ENCODE results near the gene ATP6V1A.
A peak's percentile ranks its signal among the peaks of the same experiment; 100 is the strongest.

ATP6V1A gene

GRCh38 chr3:113721636-113722035 lies 25.2 kb upstream of the ATP6V1A start:
- Histone ChIP-seq H3K4me1 (ENCODE audit: control insufficient read depth, insufficient read depth, low read length) (peaks cover 45% of the 10 kb centered on the region), H3K4me3 (ENCODE audit: low read length) (no peak overlapping the region), H3K27me3 (replicated peaks; ENCODE audit: control insufficient read depth, insufficient read depth, low read length) (no peaks in the 10 kb centered on the region), H3K36me3 (ENCODE audit: control insufficient read depth, insufficient read depth, low read length, severe bottlenecking) (peaks cover 51% of the 10 kb centered on the region), H3K9ac (ENCODE audit: low read length) (no peak overlapping the region), H3K9me3 (ENCODE audit: control insufficient read depth, low read length) (no peaks in the 10 kb centered on the region)
- DNase-seq (ENCODE audit: low read depth) = no peak

GRCh38 chr3:113728661-113729060 lies 18.2 kb upstream of the ATP6V1A start:
- H3K36me3 ChIP-seq (ENCODE audit: control insufficient read depth, insufficient read depth, low read length, severe bottlenecking) = peaks cover 17% of the 10 kb centered on the region
- peaks cover 7% of the 10 kb centered on the region for H3K4me1 ChIP-seq (ENCODE audit: control insufficient read depth, insufficient read depth, low read length)
- no peak for DNase-seq (ENCODE audit: low read depth)
- no peaks in the 10 kb centered on the region for H3K27me3 ChIP-seq (replicated peaks; ENCODE audit: control insufficient read depth, insufficient read depth, low read length)
- no peak overlapping the region for H3K9ac ChIP-seq (ENCODE audit: low read length)
- no peaks in the 10 kb centered on the region for H3K9me3 ChIP-seq (ENCODE audit: control insufficient read depth, low read length)
- no peak overlapping the region for H3K4me3 ChIP-seq (ENCODE audit: low read length)

- H3K4me3 ChIP-seq (ENCODE audit: low read length) = no peak overlapping the region
- H3K36me3 ChIP-seq (ENCODE audit: control insufficient read depth, insufficient read depth, low read length, severe bottlenecking) = peaks cover 17% of the 10 kb centered on the region
- no peak for DNase-seq (ENCODE audit: low read depth)
- H3K27me3 ChIP-seq (replicated peaks; ENCODE audit: control insufficient read depth, insufficient read depth, low read length) = no peaks in the 10 kb centered on the region
- peaks cover 17% of the 10 kb centered on the region for H3K4me1 ChIP-seq (ENCODE audit: control insufficient read depth, insufficient read depth, low read length)
- H3K9me3 ChIP-seq (ENCODE audit: control insufficient read depth, low read length) = no peaks in the 10 kb centered on the region
- H3K9ac ChIP-seq (ENCODE audit: low read length) = no peak overlapping the region
Measured at GRCh38 chr3:113730550-113730949, 16.3 kb upstream of the ATP6V1A start.

GRCh38 chr3:113731694-113732093 lies 15.1 kb upstream of the ATP6V1A start:
- no peak for DNase-seq (ENCODE audit: low read depth)
- no peak overlapping the region for H3K9ac ChIP-seq (ENCODE audit: low read length)
- H3K9me3 ChIP-seq (ENCODE audit: control insufficient read depth, low read length) = no peaks in the 10 kb centered on the region
- H3K4me1 ChIP-seq (ENCODE audit: control insufficient read depth, insufficient read depth, low read length) = peaks cover 27% of the 10 kb centered on the region
- no peak overlapping the region for H3K4me3 ChIP-seq (ENCODE audit: low read length)
- H3K27me3 ChIP-seq (replicated peaks; ENCODE audit: control insufficient read depth, insufficient read depth, low read length) = no peaks in the 10 kb centered on the region
- peaks cover 17% of the 10 kb centered on the region for H3K36me3 ChIP-seq (ENCODE audit: control insufficient read depth, insufficient read depth, low read length, severe bottlenecking)

GRCh38 chr3:113736548-113737089 lies 10.2 kb upstream of the ATP6V1A start:
- H3K36me3 ChIP-seq (ENCODE audit: control insufficient read depth, insufficient read depth, low read length, severe bottlenecking) = peaks cover 11% of the 10 kb centered on the region
- H3K9me3 ChIP-seq (ENCODE audit: control insufficient read depth, low read length) = no peaks in the 10 kb centered on the region
- DNase-seq (ENCODE audit: low read depth) = peak; percentile 91
- H3K4me3 ChIP-seq (ENCODE audit: low read length) = peak overlapping the region; percentile 14
- peaks cover 56% of the 10 kb centered on the region for H3K4me1 ChIP-seq (ENCODE audit: control insufficient read depth, insufficient read depth, low read length)
- no peaks in the 10 kb centered on the region for H3K27me3 ChIP-seq (replicated peaks; ENCODE audit: control insufficient read depth, insufficient read depth, low read length)
- H3K9ac ChIP-seq (ENCODE audit: low read length) = peak overlapping the region; percentile 35

- DNase-seq (ENCODE audit: low read depth) = no peak
- Histone ChIP-seq H3K27me3 (replicated peaks; ENCODE audit: control insufficient read depth, insufficient read depth, low read length) (no peaks in the 10 kb centered on the region), H3K4me3 (ENCODE audit: low read length) (no peak overlapping the region), H3K36me3 (ENCODE audit: control insufficient read depth, insufficient read depth, low read length, severe bottlenecking) (peaks cover 8% of the 10 kb centered on the region), H3K9me3 (ENCODE audit: control insufficient read depth, low read length) (no peaks in the 10 kb centered on the region), H3K4me1 (ENCODE audit: control insufficient read depth, insufficient read depth, low read length) (peaks cover 58% of the 10 kb centered on the region), H3K9ac (ENCODE audit: low read length) (no peak overlapping the region)
Measured at GRCh38 chr3:113741086-113741485, 5.7 kb upstream of the ATP6V1A start.

- peak; percentile 32 for DNase-seq (ENCODE audit: low read depth)
- H3K9me3 ChIP-seq (ENCODE audit: control insufficient read depth, low read length) = no peaks in the 10 kb centered on the region
Measured at GRCh38 chr3:113741620-113742019, 5.2 kb upstream of the ATP6V1A start.

GRCh38 chr3:113743006-113743630 lies 3.7 kb upstream of the ATP6V1A start:
- no peak for DNase-seq (ENCODE audit: low read depth)
- no peaks in the 10 kb centered on the region for H3K27me3 ChIP-seq (replicated peaks; ENCODE audit: control insufficient read depth, insufficient read depth, low read length)
- peak overlapping the region; percentile 92 for H3K4me3 ChIP-seq (ENCODE audit: low read length)
- H3K9ac ChIP-seq (ENCODE audit: low read length) = peak overlapping the region; percentile 94
- peaks cover 43% of the 10 kb centered on the region for H3K4me1 ChIP-seq (ENCODE audit: control insufficient read depth, insufficient read depth, low read length)
- H3K9me3 ChIP-seq (ENCODE audit: control insufficient read depth, low read length) = no peaks in the 10 kb centered on the region
- peaks cover 8% of the 10 kb centered on the region for H3K36me3 ChIP-seq (ENCODE audit: control insufficient read depth, insufficient read depth, low read length, severe bottlenecking)

More at GRCh38 chr3:113741620-113742019, 5.2 kb upstream of the ATP6V1A start:
- Histone ChIP-seq H3K9ac (ENCODE audit: low read length) (no peak overlapping the region), H3K36me3 (ENCODE audit: control insufficient read depth, insufficient read depth, low read length, severe bottlenecking) (peaks cover 8% of the 10 kb centered on the region), H3K4me1 (ENCODE audit: control insufficient read depth, insufficient read depth, low read length) (peaks cover 53% of the 10 kb centered on the region), H3K27me3 (replicated peaks; ENCODE audit: control insufficient read depth, insufficient read depth, low read length) (no peaks in the 10 kb centered on the region), H3K4me3 (ENCODE audit: low read length) (peak overlapping the region; percentile 7)

- H3K4me1 ChIP-seq (ENCODE audit: control insufficient read depth, insufficient read depth, low read length) = peaks cover 52% of the 10 kb centered on the region
- peaks cover 8% of the 10 kb centered on the region for H3K36me3 ChIP-seq (ENCODE audit: control insufficient read depth, insufficient read depth, low read length, severe bottlenecking)
- H3K9me3 ChIP-seq (ENCODE audit: control insufficient read depth, low read length) = no peaks in the 10 kb centered on the region
- DNase-seq (ENCODE audit: low read depth) = peak; percentile 95
- H3K9ac ChIP-seq (ENCODE audit: low read length) = peak overlapping the region; percentile 94
- H3K4me3 ChIP-seq (ENCODE audit: low read length) = peak overlapping the region; percentile 92
- H3K27me3 ChIP-seq (replicated peaks; ENCODE audit: control insufficient read depth, insufficient read depth, low read length) = no peaks in the 10 kb centered on the region
Measured at GRCh38 chr3:113744941-113745755, 1.7 kb upstream of the ATP6V1A start.

- peak; percentile 96 for DNase-seq (ENCODE audit: low read depth)
- peaks cover 53% of the 10 kb centered on the region for H3K4me1 ChIP-seq (ENCODE audit: control insufficient read depth, insufficient read depth, low read length)
- H3K4me3 ChIP-seq (ENCODE audit: low read length) = peak within 1 kb of the TSS; percentile 92
- no peaks in the 10 kb centered on the region for H3K9me3 ChIP-seq (ENCODE audit: control insufficient read depth, low read length)
- peaks cover 7% of the 10 kb centered on the region for H3K36me3 ChIP-seq (ENCODE audit: control insufficient read depth, insufficient read depth, low read length, severe bottlenecking)
- peak within 1 kb of the TSS; percentile 94 for H3K9ac ChIP-seq (ENCODE audit: low read length)
- H3K27me3 ChIP-seq (replicated peaks; ENCODE audit: control insufficient read depth, insufficient read depth, low read length) = no peaks in the 10 kb centered on the region
Measured at GRCh38 chr3:113745756-113746547, 883 bp upstream of the ATP6V1A start, which contains the start of gene NAA50. Gene NAA50, minus strand, starts transcription at chr3:113746249. Its CDS starts 300 bp downstream, at chr3:113745949.

Data from adipocyte (in vitro differentiated cells).